IMR-90 (cell line): ENCODE data around the gene PRKCB. TPM values are rescaled to one million over a fixed set of nuclear protein-coding genes. Genes with fewer than 3 reads are reported as not detected.

Source experiments
- ATAC-seq: fragments of 200-7000 bp; cut with Tn5 transposase; 2 replicates; pipeline ENCODE4 v1.9.1; 2020; ENCODE audit warnings: low read depth, mild to moderate bottlenecking, moderate library complexity
- BruUV-seq: library from RNA; stranded (reverse); fragments of 400-500 nt; replicated peaks from 2 replicates; lab custom pipeline; 2021; lab: Mats Ljungman, UMichigan
- CTCF ChIA-PET: fragments of 300-600 bp; formaldehyde crosslinking; extraction: SDS; loops from one replicate; lab custom pipeline; 2021; ENCODE audit warnings: antibody characterized with exemption; lab: Yijun Ruan, JAX
- POLR2A ChIA-PET: fragments of 300-600 bp; sonication (Branson Sonifier 250); formaldehyde crosslinking; loops from one replicate; lab custom pipeline; 2022; ENCODE audit warnings: antibody characterized with exemption; ENCODE audit not compliant: unreplicated experiment; lab: Charles Lee
- DNase-seq: peaks from one replicate; pipeline ENCODE4 v3.0.0; 2013
- H2AFZ ChIP-seq: replicated peaks from 2 replicates; pipeline ENCODE3; 2013; ENCODE audit warnings: low read length, mild to moderate bottlenecking; ENCODE audit not compliant: poor library complexity
- H2AK5ac ChIP-seq: 2 replicates; pipeline ENCODE4 v1.6.1; 2013; ENCODE audit warnings: low read depth, low read length, inconsistent platforms
- H2AK9ac ChIP-seq: replicated peaks from 2 replicates; pipeline ENCODE3; 2013; ENCODE audit warnings: mild to moderate bottlenecking, low read depth, low read length, moderate library complexity; ENCODE audit not compliant: poor library complexity
- H2BK120ac ChIP-seq: 2 replicates; pipeline ENCODE4 v1.6.1; 2013; ENCODE audit warnings: low read depth, low read length, inconsistent platforms
- H2BK15ac ChIP-seq: 3 replicates; pipeline ENCODE4 v1.6.1; 2013; ENCODE audit warnings: low read depth, low read length, inconsistent platforms
- H2BK20ac ChIP-seq: 2 replicates; pipeline ENCODE4 v1.6.1; 2013; ENCODE audit warnings: low read depth, mild to moderate bottlenecking, inconsistent platforms, low read length, moderate library complexity
- H2BK5ac ChIP-seq: 2 replicates; pipeline ENCODE4 v1.6.1; 2013; ENCODE audit warnings: mild to moderate bottlenecking, low read depth, low read length, inconsistent platforms; ENCODE audit not compliant: poor library complexity, severe bottlenecking
- H3K14ac ChIP-seq: replicated peaks from 2 replicates; pipeline ENCODE4 v1.6.1; 2013; ENCODE audit warnings: low read depth, low read length, inconsistent platforms
- H3K18ac ChIP-seq: 2 replicates; pipeline ENCODE4 v1.6.1; 2013; ENCODE audit warnings: low read depth, low read length, control low read depth
- H3K23ac ChIP-seq: 2 replicates; pipeline ENCODE4 v1.6.1; 2013; ENCODE audit warnings: low read depth, low read length, inconsistent platforms
- H3K27ac ChIP-seq: 2 replicates; pipeline ENCODE4 v1.5.1; 2013; ENCODE audit warnings: mild to moderate bottlenecking, control low read depth, low read length; ENCODE audit not compliant: insufficient read depth
- H3K27me3 ChIP-seq: 2 replicates; pipeline ENCODE4 v1.6.1; 2013; ENCODE audit warnings: low read length; ENCODE audit not compliant: control insufficient read depth, insufficient read depth
- H3K36me3 ChIP-seq: 2 replicates; pipeline ENCODE4 v1.6.1; 2013; ENCODE audit warnings: low read length, mixed read lengths; ENCODE audit not compliant: control insufficient read depth, insufficient read depth
- H3K4ac ChIP-seq: 2 replicates; pipeline ENCODE4 v1.6.1; 2013; ENCODE audit warnings: low read depth, low read length, inconsistent platforms
- H3K4me1 ChIP-seq: 2 replicates; pipeline ENCODE4 v1.6.1; 2013; ENCODE audit warnings: low read length, mixed read lengths; ENCODE audit not compliant: control insufficient read depth, insufficient read depth
- H3K4me2 ChIP-seq: 2 replicates; pipeline ENCODE4 v1.6.1; 2013; ENCODE audit warnings: low read depth, mild to moderate bottlenecking, control low read depth, low read length, moderate library complexity
- H3K4me3 ChIP-seq: 2 replicates; pipeline ENCODE4 v1.5.1; 2013; ENCODE audit warnings: low read depth, mild to moderate bottlenecking, control low read depth, low read length, moderate library complexity; ENCODE audit not compliant: insufficient read depth
- H3K56ac ChIP-seq: 2 replicates; pipeline ENCODE4 v1.6.1; 2013; ENCODE audit warnings: low read length, inconsistent platforms; ENCODE audit not compliant: insufficient read depth; ENCODE audit errors: extremely low read depth
- H3K79me1 ChIP-seq, 2 experiments: 2 replicates each; pipeline ENCODE4 v1.6.1; 2013; ENCODE audit warnings: low read length in 2 of 2, inconsistent platforms in 1 of 2, low read depth in 1 of 2
- H3K9ac ChIP-seq: 2 replicates; pipeline ENCODE4 v1.6.1; 2013; ENCODE audit warnings: low read depth, low read length, control low read depth
- H3K9me1 ChIP-seq: 2 replicates; pipeline ENCODE4 v1.6.1; 2013; ENCODE audit warnings: low read length, inconsistent platforms; ENCODE audit not compliant: insufficient read depth
- H3K9me3 ChIP-seq: 2 replicates; pipeline ENCODE4 v1.6.1; 2013; ENCODE audit warnings: low read length; ENCODE audit not compliant: control insufficient read depth, insufficient read depth
- H4K20me1 ChIP-seq: 2 replicates; pipeline ENCODE4 v1.6.1; 2013; ENCODE audit warnings: low read length, inconsistent platforms; ENCODE audit not compliant: insufficient read depth
- H4K5ac ChIP-seq: 2 replicates; pipeline ENCODE4 v1.6.1; 2013; ENCODE audit warnings: mild to moderate bottlenecking, low read depth, low read length, control low read depth
- H4K8ac ChIP-seq, 2 experiments: 2 replicates each; pipeline ENCODE4 v1.6.1; 2013; ENCODE audit warnings: low read depth in 2 of 2, low read length in 2 of 2, control low read depth in 1 of 2, inconsistent platforms in 1 of 2
- H4K91ac ChIP-seq: 2 replicates; pipeline ENCODE4 v1.6.1; 2013; ENCODE audit warnings: low read depth, low read length, inconsistent platforms; ENCODE audit not compliant: insufficient read depth
- BHLHE40 ChIP-seq: fragments of 150-350 bp; IDR thresholded peaks from 2 replicates; pipeline ENCODE4 v1.6.1; 2016; ENCODE audit warnings: mild to moderate bottlenecking, low read depth, low read length
- CEBPB ChIP-seq: IDR thresholded peaks from 2 replicates; pipeline ENCODE4 v1.6.1; 2012; ENCODE audit warnings: low read depth, low read length, improper control_type of control experiment
- CHD1 ChIP-seq: IDR thresholded peaks from 2 replicates; pipeline ENCODE4 v1.6.1; 2012; ENCODE audit warnings: low read depth, low read length, improper control_type of control experiment
- CTCF ChIP-seq: conservative IDR thresholded peaks from 2 replicates; pipeline ENCODE4 v1.5.1; 2012; ENCODE audit warnings: mild to moderate bottlenecking, low read depth, low read length, improper control_type of control experiment
- ELK1 ChIP-seq: fragments of 150-350 bp; IDR thresholded peaks from 2 replicates; pipeline ENCODE4 v1.6.1; 2016; ENCODE audit warnings: low read depth, mild to moderate bottlenecking, low read length, moderate library complexity, borderline replicate concordance
- FOS ChIP-seq: fragments of 150-350 bp; IDR thresholded peaks from 2 replicates; pipeline ENCODE4 v1.6.1; 2016; ENCODE audit warnings: low read depth, low read length
- MAFK ChIP-seq: IDR thresholded peaks from 2 replicates; pipeline ENCODE4 v1.6.1; 2012; ENCODE audit warnings: low read depth, low read length, improper control_type of control experiment
- MAZ ChIP-seq: IDR thresholded peaks from 2 replicates; pipeline ENCODE4 v1.6.1; 2012; ENCODE audit warnings: low read depth, mild to moderate bottlenecking, low read length, improper control_type of control experiment, moderate library complexity, borderline replicate concordance
- MXI1 ChIP-seq: IDR thresholded peaks from 2 replicates; pipeline ENCODE4 v1.6.1; 2012; ENCODE audit warnings: low read depth, mild to moderate bottlenecking, low read length, moderate library complexity, borderline replicate concordance
- NFE2L2 ChIP-seq: fragments of 150-350 bp; IDR thresholded peaks from 2 replicates; pipeline ENCODE4 v1.6.1; 2016; ENCODE audit warnings: low read depth, mild to moderate bottlenecking, low read length
- POLR2A ChIP-seq: IDR thresholded peaks from 2 replicates; pipeline ENCODE4 v1.6.1; 2012; ENCODE audit warnings: mild to moderate bottlenecking, low read depth, low read length
- RCOR1 ChIP-seq: IDR thresholded peaks from 2 replicates; pipeline ENCODE4 v1.6.1; 2012; ENCODE audit warnings: mild to moderate bottlenecking, low read length, improper control_type of control experiment; ENCODE audit not compliant: insufficient replicate concordance
- RFX5 ChIP-seq: IDR thresholded peaks from 2 replicates; pipeline ENCODE4 v1.8.0; 2012; ENCODE audit warnings: low read depth, mild to moderate bottlenecking, low read length, moderate library complexity
- SMC3 ChIP-seq: fragments of 150-350 bp; IDR thresholded peaks from 2 replicates; pipeline ENCODE4 v1.6.1; 2016; ENCODE audit warnings: low read depth, mild to moderate bottlenecking, antibody characterized with exemption, low read length, moderate library complexity
- USF2 ChIP-seq: fragments of 150-350 bp; IDR thresholded peaks from 2 replicates; pipeline ENCODE4 v1.6.1; 2017; ENCODE audit warnings: mild to moderate bottlenecking, antibody characterized with exemption, low read length, low read depth
- WGBS, 2 experiments: methylation state at CpG; one replicate each; pipeline versions ENCODE4 v1.1.5 to v1.1.7; 2013; ENCODE audit warnings: missing lambda C conversion rate in 2 of 2; ENCODE audit not compliant: insufficient read length in 1 of 2; ENCODE audit errors: extremely low coverage in 2 of 2; 5-methylcytosine and 5-hydroxymethylcytosine counted together
- dilution Hi-C: fragments of 300-500 bp; cut with HindIII; formaldehyde crosslinking; loops from one replicate; pipeline ENCODE4 v1.14.3; 2018; ENCODE audit warnings: low sequenced_read_pairs; ENCODE audit not compliant: unreplicated experiment
- in situ Hi-C: fragments of 300-500 bp; cut with MboI; formaldehyde crosslinking; loops from 3 replicates; pipeline ENCODE4 v1.14.3; 2019; ENCODE audit warnings: low sequenced_read_pairs, inconsistent platforms, mixed read lengths
- intact Hi-C: fragments of 100-400 bp; cut with micrococcal nuclease; formaldehyde crosslinking; loops from 2 replicates; pipeline ENCODE4 v1.10.0; 2022
- polyA plus RNA-seq, 3 experiments: library from polyadenylated mRNA; depleted of rRNA; stranded (reverse); fragments of >200 nt; gene quantifications; 2 replicates each; pipeline ENCODE4 v1.2.3, GENCODE V29; 2012; ENCODE audit warnings: low replicate concordance in 1 of 3
- total RNA-seq: library from RNA; depleted of rRNA; stranded (reverse); fragments of >200 nt; gene quantifications from 2 replicates; pipeline ENCODE4 v1.2.3, GENCODE V29; 2012

Gene PRKCB
- total and polyA plus RNA-seq, 2 of the 4 experiments (the other 2 are of a cell fraction) = under 0.01 TPM; not detected in 1

DNA sequence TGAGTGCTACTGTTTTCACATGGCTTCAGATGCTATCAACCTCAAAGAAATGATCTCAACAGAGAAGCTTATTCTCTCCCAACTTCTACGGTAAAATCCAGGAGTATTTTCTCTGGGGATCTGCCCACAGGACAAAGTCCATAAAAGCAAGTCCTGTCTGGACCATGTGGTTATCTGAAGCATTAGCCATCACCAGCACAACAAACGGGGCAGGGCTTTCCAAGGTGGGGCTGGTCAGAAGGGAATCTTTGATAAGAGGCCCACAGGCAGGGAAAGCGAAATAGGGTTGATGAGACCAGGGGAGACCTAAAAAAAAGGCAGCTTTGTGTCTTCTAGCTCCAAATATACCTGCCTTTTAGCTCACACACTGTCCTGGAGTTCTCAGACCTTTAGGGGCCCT lies 381.7 kb downstream of the PRKCB start:
- Histone ChIP-seq H3K27ac (no peak overlapping the region), H3K79me1 (no peaks in the 10 kb centered on the region), H3K27me3 (no peaks in the 10 kb centered on the region), H2AK9ac (no peak overlapping the region), H3K4me3 (no peak overlapping the region), H3K23ac (no peak overlapping the region), H3K4ac (no peak overlapping the region), H2BK5ac (no peak overlapping the region), H3K18ac (no peak overlapping the region), H3K56ac (no peak overlapping the region), H2BK120ac (no peak overlapping the region), H2AFZ (no peak overlapping the region), H4K20me1 (no peaks in the 10 kb centered on the region), H3K4me2 (no peak overlapping the region), H2BK15ac (no peak overlapping the region), H3K9me1 (no peaks in the 10 kb centered on the region), H3K9me3 (no peaks in the 10 kb centered on the region), H4K91ac (no peak overlapping the region), H2AK5ac (no peak overlapping the region), H4K5ac (no peak overlapping the region), H3K36me3 (no peaks in the 10 kb centered on the region), H3K9ac (no peak overlapping the region), H3K4me1 (no peaks in the 10 kb centered on the region), H2BK20ac (no peak overlapping the region), H3K14ac (no peak overlapping the region), H4K8ac (no peak overlapping the region)
- dilution Hi-C loops (no loop called here), intact Hi-C loops (no loop called here), in situ Hi-C loops (no loop called here)
- POLR2A ChIA-PET = no interaction called here
- no peak for ATAC-seq
- no CpG with 5 or more reads among the region's 3 CpGs for WGBS, 2 experiments
- CTCF ChIA-PET = no interaction called here
- TF ChIP-seq CEBPB (no peak), MAZ (no peak), MAFK (no peak), USF2 (no peak), RCOR1 (no peak), NFE2L2 (no peak), CTCF (no peak), MXI1 (no peak), ELK1 (no peak), POLR2A (no peak), CHD1 (no peak), SMC3 (no peak), RFX5 (no peak), FOS (no peak), BHLHE40 (no peak)
- no peak for DNase-seq
- no TSS peak for BruUV-seq
